OCI-LY1 (cell line): ENCODE data around the gene CATSPERB.

Experiments used
- CTCF ChIP-seq: fragments of 200-600 bp; sonication (generic), shearing (Covaris generic); IDR thresholded peaks from 2 replicates; pipeline ENCODE4 v1.5.1; 2017; ENCODE audit warnings: mild to moderate bottlenecking, antibody characterized with exemption, low read length, moderate library complexity, mixed read lengths
- EZH2 ChIP-seq: fragments of 200-600 bp; sonication (generic), shearing (Covaris generic); IDR thresholded peaks from 2 replicates; pipeline ENCODE4 v1.8.0; 2017; ENCODE audit warnings: borderline replicate concordance, mixed run types, mild to moderate bottlenecking, antibody characterized with exemption, low read length, moderate library complexity, mixed read lengths

DNA sequence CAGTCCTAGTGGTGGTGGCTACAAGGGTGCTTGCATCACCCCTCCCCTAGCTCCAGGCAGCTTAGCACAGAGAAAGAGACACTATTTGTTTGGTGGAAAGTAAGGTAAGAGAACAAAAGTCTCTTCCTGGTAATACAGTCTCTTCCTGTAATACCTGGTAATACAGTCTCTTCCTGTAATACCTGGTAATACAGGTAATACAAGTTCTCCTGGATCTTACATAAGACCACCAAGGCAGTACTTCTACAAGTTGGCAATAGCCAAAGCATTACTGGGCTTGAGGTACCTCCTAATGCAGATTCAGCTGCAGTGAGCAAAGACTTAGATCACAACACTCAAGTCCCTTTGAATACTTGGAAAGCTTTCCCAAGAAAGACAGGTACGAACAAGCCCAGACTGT is 77.0 kb downstream of the CATSPERB start:
- no peak for TF ChIP-seq CTCF
- no peak for TF ChIP-seq EZH2
